Breast epithelium (tissue), 4 donors: ENCODE measurements around the gene SPOPL. TPM values are rescaled to one million over a fixed set of nuclear protein-coding genes. Genes with fewer than 3 reads are reported as not detected.

Experiments
- DNase-seq, 2 donors: peaks; one replicate each; pipeline ENCODE4 v3.0.0-alpha.2; 2019; ENCODE audit warnings: low spot score in 2 of 2
- H3K27ac ChIP-seq, 2 donors: fragments of 200-600 bp; sonication (generic) in 1 of 2; one replicate each; pipeline ENCODE4 v1.5.1; 2016 to 2019; ENCODE audit warnings: mild to moderate bottlenecking in 1 of 2
- H3K27me3 ChIP-seq, 2 donors: fragments of 200-600 bp; sonication (generic) in 1 of 2; one replicate each; pipeline versions ENCODE4 v1.5.1 to v1.6.0; 2017 to 2019; ENCODE audit warnings: control low read depth in 1 of 2, mild to moderate bottlenecking in 1 of 2
- H3K36me3 ChIP-seq: fragments of 200-600 bp; one replicate; pipeline ENCODE4 v1.5.1; 2019
- H3K4me1 ChIP-seq, 2 donors: fragments of 200-600 bp; sonication (generic); one replicate each; pipeline ENCODE4 v1.5.1; 2016 to 2019; ENCODE audit warnings: control low read depth in 1 of 2
- H3K4me3 ChIP-seq, 3 donors: fragments of 200-600 bp; sonication (generic); 1 replicate in 2 of 3; 2 replicates in 1 of 3; pipeline ENCODE4 v1.5.1; 2016 to 2019; ENCODE audit warnings: mild to moderate bottlenecking in 3 of 3, moderate library complexity in 2 of 3
- H3K9me3 ChIP-seq, 2 donors: fragments of 200-600 bp; sonication (generic) in 1 of 2; one replicate each; pipeline ENCODE4 v1.5.1; 2016 to 2019; ENCODE audit warnings: control low read depth in 1 of 2
- CTCF ChIP-seq, 3 donors: fragments of 450-650 bp; IDR thresholded peaks; one replicate each; pipeline ENCODE4 v1.5.1; 2016 to 2017; ENCODE audit warnings: antibody characterized with exemption in 3 of 3, mild to moderate bottlenecking in 3 of 3, moderate library complexity in 3 of 3
- POLR2A ChIP-seq: fragments of 450-650 bp; IDR thresholded peaks from one replicate; pipeline ENCODE4 v1.6.1; 2016; ENCODE audit warnings: antibody characterized with exemption, mild to moderate bottlenecking, moderate library complexity
- POLR2AphosphoS5 ChIP-seq, 3 donors: sonication (generic); formaldehyde crosslinking; IDR thresholded peaks; one replicate each; pipeline ENCODE4 v1.6.1; 2017; ENCODE audit warnings: antibody characterized with exemption in 3 of 3
- intact Hi-C: fragments of 100-400 bp; cut with DNase I; formaldehyde crosslinking; loops from one replicate; pipeline ENCODE4 v1.15.1; 2023; ENCODE audit warnings: low total_unique reads
- total RNA-seq, 3 donors: library from RNA; depleted of rRNA; stranded (reverse); fragments of >200 nt; gene quantifications; one replicate each; pipeline ENCODE4 v1.1.0, GENCODE V29; 2016

Gene SPOPL
- total RNA-seq, 3 donors from 2014 or later = 25.3 to 71.4 (median 49.2) TPM

GRCh38 chr2:138548796-138549195 is 47.2 kb downstream of the SPOPL start:
- Histone ChIP-seq H3K9me3 (no peaks in the 10 kb centered on the region), H3K36me3 (no peaks in the 10 kb centered on the region), H3K27ac (no peak overlapping the region), H3K4me3 (no peak overlapping the region), H3K4me1 (no peaks in the 10 kb centered on the region), H3K27me3 (no peaks in the 10 kb centered on the region)
- intact Hi-C loops = no loop called here
- no peak for TF ChIP-seq POLR2AphosphoS5 (IDR thresholded peaks at IDR 0.05)
- no peak for TF ChIP-seq POLR2A
- no peak for TF ChIP-seq CTCF (IDR thresholded peaks at IDR 0.05)
- DNase-seq = no peak

DNA sequence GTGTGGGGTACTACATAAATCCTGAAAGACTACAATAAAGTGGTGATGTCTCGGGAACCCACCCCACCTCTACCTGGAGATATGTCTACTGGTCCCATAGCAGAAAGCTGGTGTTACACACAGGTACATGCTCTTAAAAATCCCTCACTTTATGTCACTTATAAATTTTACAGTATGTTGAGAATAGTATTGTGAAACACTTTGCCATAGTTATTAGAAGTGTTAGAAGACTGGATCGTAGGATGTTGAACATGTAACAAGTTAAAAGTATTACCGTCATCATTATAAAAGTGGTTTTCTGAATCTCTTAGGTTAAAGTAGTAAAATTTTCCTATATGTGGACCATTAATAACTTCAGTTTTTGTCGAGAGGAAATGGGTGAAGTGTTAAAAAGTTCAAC is 48.6 kb downstream of the SPOPL start:
- no peak for DNase-seq

GRCh38 chr2:138550670-138551287 is 49.2 kb downstream of the SPOPL start:
- Histone ChIP-seq H3K27me3 (no peaks in the 10 kb centered on the region), H3K9me3 (no peaks in the 10 kb centered on the region), H3K4me1 (no peaks in the 10 kb centered on the region), H3K27ac (no peak overlapping the region), H3K4me3 (no peak overlapping the region), H3K36me3 (no peaks in the 10 kb centered on the region)
- no peak for DNase-seq
- intact Hi-C loops = no loop called here
- TF ChIP-seq CTCF (IDR thresholded peaks at IDR 0.05) = no peak
- no peak for TF ChIP-seq POLR2A
- TF ChIP-seq POLR2AphosphoS5 (IDR thresholded peaks at IDR 0.05) = no peak

More for the DNA sequence above, 48.6 kb downstream of the SPOPL start:
- H3K36me3 ChIP-seq = no peaks in the 10 kb centered on the region
- TF ChIP-seq CTCF (IDR thresholded peaks at IDR 0.05) (no peak), POLR2A (no peak), POLR2AphosphoS5 (IDR thresholded peaks at IDR 0.05) (no peak)
- no peaks in the 10 kb centered on the region for H3K4me1 ChIP-seq
- no peaks in the 10 kb centered on the region for H3K27me3 ChIP-seq
- intact Hi-C loops = no loop called here
- H3K27ac ChIP-seq = no peak overlapping the region
- no peaks in the 10 kb centered on the region for H3K9me3 ChIP-seq
- no peak overlapping the region for H3K4me3 ChIP-seq

GRCh38 chr2:138554123-138554522 is 52.6 kb downstream of the SPOPL start:
- Histone ChIP-seq H3K27ac (no peak overlapping the region), H3K4me3 (no peak overlapping the region), H3K36me3 (no peaks in the 10 kb centered on the region), H3K4me1 (no peaks in the 10 kb centered on the region), H3K27me3 (no peaks in the 10 kb centered on the region), H3K9me3 (no peaks in the 10 kb centered on the region)
- intact Hi-C loops = no loop called here
- no peak for TF ChIP-seq POLR2AphosphoS5 (IDR thresholded peaks at IDR 0.05)
- DNase-seq = no peak

GRCh38 chr2:138559641-138560040 is 58.1 kb downstream of the SPOPL start:
- intact Hi-C loops = no loop called here
- no peak overlapping the region for H3K27ac ChIP-seq
- no peak overlapping the region for H3K4me3 ChIP-seq
- TF ChIP-seq POLR2AphosphoS5 (IDR thresholded peaks at IDR 0.05) = no peak
- TF ChIP-seq POLR2A = no peak
- TF ChIP-seq CTCF (IDR thresholded peaks at IDR 0.05) = no peak
- DNase-seq = no peak
- H3K9me3 ChIP-seq = no peaks in the 10 kb centered on the region
- H3K36me3 ChIP-seq = no peaks in the 10 kb centered on the region
- H3K4me1 ChIP-seq = no peaks in the 10 kb centered on the region
- H3K27me3 ChIP-seq = no peaks in the 10 kb centered on the region
